Lung (tissue), 12 donors: Measurements from ENCODE around the gene PKLR. TPM values are rescaled to one million over a fixed set of nuclear protein-coding genes. Genes with fewer than 3 reads are reported as not detected.
"Not testable (repeated sequence)": the region's sequence is repeated elsewhere in the genome, so short reads cannot be mapped to it uniquely, and the experiment has no call there.

Source experiments
- ATAC-seq: fragments of 200-7000 bp; cut with Tn5 transposase; one replicate; pipeline ENCODE4 v1.9.1; 2020; ENCODE audit warnings: moderate number of reproducible peaks; ENCODE audit not compliant: insufficient read depth, low FRiP score
- DNase-seq, 3 donors: peaks; one replicate each; pipeline ENCODE4 v3.0.0-alpha.2; 2013 to 2017
- H3K27ac ChIP-seq, 2 donors: one replicate each; pipeline ENCODE4 v1.5.1; 2013; ENCODE audit warnings: mild to moderate bottlenecking in 2 of 2, moderate library complexity in 2 of 2, control low read depth in 1 of 2, inconsistent platforms in 1 of 2, low read depth in 1 of 2, low read length in 1 of 2
- H3K27me3 ChIP-seq, 3 donors: one replicate each; pipeline ENCODE4 v1.5.1; 2013; ENCODE audit warnings: low read length in 2 of 3; ENCODE audit not compliant: control insufficient read depth in 3 of 3, insufficient read depth in 3 of 3
- H3K36me3 ChIP-seq, 4 donors: one replicate each; pipeline ENCODE4 v1.5.1; 2013; ENCODE audit warnings: low read length in 4 of 4, mild to moderate bottlenecking in 1 of 4, moderate library complexity in 1 of 4; ENCODE audit not compliant: control insufficient read depth in 4 of 4, insufficient read depth in 4 of 4
- H3K4me1 ChIP-seq, 5 donors: one replicate each; pipeline ENCODE4 v1.5.1; 2013; ENCODE audit warnings: low read length in 5 of 5, mild to moderate bottlenecking in 2 of 5, moderate library complexity in 1 of 5; ENCODE audit not compliant: control insufficient read depth in 5 of 5, insufficient read depth in 5 of 5
- H3K4me3 ChIP-seq: one replicate; pipeline ENCODE4 v1.5.1; 2013; ENCODE audit warnings: mild to moderate bottlenecking, control low read depth, moderate library complexity
- H3K9ac ChIP-seq, 2 donors: one replicate each; pipeline ENCODE4 v1.5.1; 2013; ENCODE audit warnings: low read length in 2 of 2, control low read depth in 1 of 2; ENCODE audit not compliant: insufficient read depth in 1 of 2
- H3K9me3 ChIP-seq, 4 donors: one replicate each; pipeline ENCODE4 v1.5.1; 2013; ENCODE audit warnings: low read length in 3 of 4, mild to moderate bottlenecking in 1 of 4, moderate library complexity in 1 of 4; ENCODE audit not compliant: control insufficient read depth in 4 of 4, insufficient read depth in 3 of 4
- CTCF ChIP-seq: IDR thresholded peaks from 2 replicates; pipeline ENCODE4 v1.5.1; 2012; ENCODE audit warnings: mild to moderate bottlenecking; ENCODE audit errors: control extremely low read depth, extremely low read depth
- WGBS, 2 donors: extraction: QIAGEN DNeasy Blood & Tissue Kit; methylation state at CpG; one replicate each; pipeline ENCODE4 v1.1.7; 2013; 5-methylcytosine and 5-hydroxymethylcytosine counted together
- polyA plus RNA-seq, 2 donors: library from polyadenylated mRNA; stranded (reverse); fragments of 200-250 nt; gene quantifications; one replicate each; pipeline ENCODE4 v1.2.1, GENCODE V29; 2013
- total RNA-seq, 2 donors: library from RNA; depleted of rRNA in 1 of 2; stranded (reverse); fragments of >200 nt in 1 of 2; gene quantifications; one replicate each; pipeline ENCODE4 v1.2.1, GENCODE V29; 2014 to 2021
- donor health status: control.
- donor health status: control.
- donor health status: Bipolar disorder and iron deficiency.
- donor health status: healthy.
- donor health status: DM: yes; HTN: yes; CAD: no.

The PKLR gene
- total and polyA plus RNA-seq, 4 donors: 0.02 to 0.09 TPM; not detected in 2

- 16 to 18% methylated on average over 46 to 47 of the region's 47 CpGs for WGBS, 2 donors
- peaks cover 0 to 2% (median 0%) of the 10 kb centered on the region in 4 donors for H3K9me3 ChIP-seq
- ATAC-seq (no peak), DNase-seq (no peak)
- H3K4me1 ChIP-seq: peaks cover 0 to 6% (median 0%) of the 10 kb centered on the region in 5 donors
- no peaks in the 10 kb centered on the region for H3K36me3 ChIP-seq
- no peak overlapping the region for H3K9ac ChIP-seq
- no peak overlapping the region for H3K27ac ChIP-seq
- H3K27me3 ChIP-seq: peaks cover 0 to 50% (median 35%) of the 10 kb centered on the region in 3 donors
- no peak overlapping the region for H3K4me3 ChIP-seq
- no peak for TF ChIP-seq CTCF
Measured at GRCh38 chr1:155295183-155295941, 5.9 kb downstream of the PKLR start.

GRCh38 chr1:155294520-155295182 lies 6.6 kb downstream of the PKLR start:
- DNase-seq (no peak), ATAC-seq (no peak)
- Histone ChIP-seq H3K4me1 (peaks cover 0 to 6% (median 0%) of the 10 kb centered on the region in 5 donors), H3K4me3 (no peak overlapping the region), H3K36me3 (no peaks in the 10 kb centered on the region), H3K9ac (no peak overlapping the region), H3K27ac (no peak overlapping the region), H3K9me3 (peaks cover 0 to 2% (median 0%) of the 10 kb centered on the region in 4 donors), H3K27me3 (peaks cover 0 to 50% (median 35%) of the 10 kb centered on the region in 3 donors)
- WGBS, 2 donors: 33 to 35% methylated on average over 46 of the region's 46 CpGs
- no peak for TF ChIP-seq CTCF

DNA sequence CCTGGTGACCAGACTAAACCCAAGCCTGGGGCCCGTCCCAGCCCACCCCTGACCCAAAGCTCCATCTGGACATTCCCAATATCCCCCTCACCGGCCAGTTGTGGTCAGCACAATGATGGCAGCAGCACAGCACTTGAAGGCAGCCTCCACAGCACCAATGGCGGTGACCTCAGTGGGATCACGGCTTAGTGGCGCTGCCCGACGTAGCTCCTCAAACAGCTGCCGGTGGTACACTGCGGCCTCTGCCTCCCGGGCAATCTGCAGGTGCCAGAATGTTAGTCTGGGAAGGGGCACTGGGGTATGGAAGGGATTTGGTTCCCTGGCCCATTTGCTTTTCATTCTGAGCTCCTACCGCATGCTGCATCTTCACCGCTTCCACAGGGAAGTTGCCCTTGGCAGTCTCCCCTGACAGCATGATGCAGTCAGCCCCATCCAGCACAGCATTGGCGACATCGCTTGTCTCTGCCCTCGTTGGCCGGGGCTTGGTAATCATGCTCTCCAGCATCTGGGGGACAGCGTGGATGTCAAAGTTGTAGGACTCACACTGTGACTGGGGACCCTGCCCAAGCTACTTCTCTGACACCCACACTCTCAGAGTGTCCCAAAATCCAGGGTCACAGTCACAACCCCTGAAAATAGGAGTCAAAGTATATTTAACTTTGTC lies 8.0 kb downstream of the PKLR start:
- Histone ChIP-seq H3K36me3 (peaks cover 0 to 2% (median 0%) of the 10 kb centered on the region in 4 donors), H3K9me3 (peaks cover 0 to 2% (median 0%) of the 10 kb centered on the region in 4 donors), H3K4me3 (no peak overlapping the region), H3K9ac (no peak overlapping the region), H3K27ac (no peak overlapping the region), H3K27me3 (peaks cover 0 to 50% (median 35%) of the 10 kb centered on the region in 3 donors), H3K4me1 (peaks cover 0 to 6% (median 0%) of the 10 kb centered on the region in 5 donors)
- no peak for ATAC-seq
- no peak for TF ChIP-seq CTCF
- DNase-seq: no peak
- WGBS, 2 donors: 86 to 90% methylated on average over 17 of the region's 17 CpGs

DNA sequence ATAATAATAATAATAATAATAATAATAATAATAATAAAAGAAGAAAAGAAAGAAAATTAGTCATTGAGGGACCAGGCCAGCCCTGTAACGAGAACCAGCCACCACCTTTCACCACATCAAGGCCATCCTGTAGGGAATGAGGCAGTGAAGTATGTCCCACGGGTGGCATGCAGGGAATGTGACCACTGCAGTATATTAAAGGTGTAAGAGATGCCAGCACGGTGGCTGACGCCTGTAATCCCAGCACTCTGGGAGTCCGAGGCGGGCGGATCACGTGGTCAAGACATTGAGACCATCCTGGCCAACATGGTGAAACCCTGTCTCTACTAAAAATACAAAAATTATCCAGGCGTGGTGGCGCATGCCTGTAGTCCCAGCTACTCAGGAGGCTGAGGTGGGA lies 10.2 kb downstream of the PKLR start:
- WGBS, 2 donors: 89 to 91% methylated on average over 10 of the region's 10 CpGs
- not testable (repeated sequence) for H3K9me3 ChIP-seq, H3K36me3 ChIP-seq, ATAC-seq, H3K27ac ChIP-seq, H3K4me1 ChIP-seq, DNase-seq, H3K9ac ChIP-seq, H3K4me3 ChIP-seq
- peaks cover 0 to 32% (median 20%) of the 10 kb centered on the region in 3 donors for H3K27me3 ChIP-seq
